NCI-H748 (cell line): Measurements from ENCODE around the gene FIGNL2.
A peak's percentile ranks its signal among the peaks of the same experiment; 100 is the strongest.

Source experiments
- DNase-seq: peaks from one replicate; lab custom pipeline; 2025; ENCODE audit not compliant: unreplicated experiment; lab: John Stamatoyannopoulos, UW

FIGNL2 gene

GRCh38 chr12:51879102-51879501 is 30.6 kb upstream of the FIGNL2 start:
- no peak for DNase-seq

GRCh38 chr12:51874486-51874885 is 26.0 kb upstream of the FIGNL2 start:
- DNase-seq = no peak

GRCh38 chr12:51874000-51874399 is 25.5 kb upstream of the FIGNL2 start:
- DNase-seq = no peak

- no peak for DNase-seq
These were observed 24.9 kb upstream of the FIGNL2 start for GRCh38 chr12:51873251-51873994.

- DNase-seq = no peak
These were observed 24.1 kb upstream of the FIGNL2 start for GRCh38 chr12:51872689-51872981.

GRCh38 chr12:51871918-51872688 is 23.6 kb upstream of the FIGNL2 start:
- no peak for DNase-seq

- DNase-seq = no peak
These were observed 22.6 kb upstream of the FIGNL2 start for GRCh38 chr12:51871126-51871525.

GRCh38 chr12:51870504-51870903 is 22.0 kb upstream of the FIGNL2 start:
- DNase-seq = no peak

- DNase-seq = no peak
These were observed 21.4 kb upstream of the FIGNL2 start for GRCh38 chr12:51869931-51870330.

- no peak for DNase-seq
These were observed 21.0 kb upstream of the FIGNL2 start for GRCh38 chr12:51869496-51869865.

- peak; percentile 60 for DNase-seq
These were observed 20.4 kb upstream of the FIGNL2 start for GRCh38 chr12:51868821-51869495.

GRCh38 chr12:51867796-51868428 is 19.4 kb upstream of the FIGNL2 start:
- DNase-seq = no peak

- no peak for DNase-seq
These were observed 18.9 kb upstream of the FIGNL2 start for GRCh38 chr12:51867371-51867770.

- peak; percentile 16 for DNase-seq
These were observed 18.2 kb upstream of the FIGNL2 start for GRCh38 chr12:51866762-51867161.

GRCh38 chr12:51866324-51866723 is 17.8 kb upstream of the FIGNL2 start:
- DNase-seq = no peak

- DNase-seq = no peak
These were observed 17.3 kb upstream of the FIGNL2 start for GRCh38 chr12:51865757-51866270.

GRCh38 chr12:51864833-51865670 is 16.5 kb upstream of the FIGNL2 start:
- no peak for DNase-seq

- DNase-seq = no peak
These were observed 15.7 kb upstream of the FIGNL2 start for GRCh38 chr12:51863933-51864832.

GRCh38 chr12:51863363-51863932 is 14.9 kb upstream of the FIGNL2 start:
- no peak for DNase-seq
